Measurements from ENCODE around the gene DRAM1. TPM values are rescaled to one million over a fixed set of nuclear protein-coding genes. Genes with fewer than 3 reads are reported as not detected.

Gene DRAM1
- total RNA-seq, 1 donor from 2014 or later, result 5.6 TPM

Other genes with a start within 250 kb of the DRAM1 start
- 59.7 and 78.5 TPM in 2 replicates for gene CHPT1, start 179.9 kb upstream of the DRAM1 start, total RNA-seq
- 0.05 and 0.21 TPM in 2 replicates for gene SYCP3, start 138.1 kb upstream of the DRAM1 start, total RNA-seq
- 17.7 and 33.5 TPM in 2 replicates for gene GNPTAB, start 46.6 kb upstream of the DRAM1 start, total RNA-seq
- gene WASHC3, start 184.4 kb downstream of the DRAM1 start, total RNA-seq, result 67.1 and 72.0 TPM in 2 replicates
- gene NUP37, start 242.5 kb downstream of the DRAM1 start, total RNA-seq, result 18.1 and 31.3 TPM in 2 replicates
- 3.2 and 6.2 TPM in 2 replicates for gene PARPBP, start 242.6 kb downstream of the DRAM1 start, total RNA-seq